Omental fat pad (tissue), 4 donors: ENCODE measurements around the gene NFIB. TPM values are rescaled to one million over a fixed set of nuclear protein-coding genes. Genes with fewer than 3 reads are reported as not detected.

Source experiments
- ATAC-seq: fragments of 150-250 bp; one replicate; pipeline ENCODE4 v1.9.1; 2016; ENCODE audit warnings: mild to moderate bottlenecking, moderate library complexity; ENCODE audit not compliant: low FRiP score
- DNase-seq: peaks from one replicate; pipeline ENCODE4 v3.0.0-alpha.2; 2019; ENCODE audit warnings: low spot score
- total RNA-seq, 4 donors: library from RNA; depleted of rRNA; stranded (reverse); fragments of >200 nt; gene quantifications; one replicate each; pipeline ENCODE4 v1.1.0, GENCODE V29; 2016
- TF ChIP-seq, protein P1 (sequence below), 3 donors: fragments of 450-650 bp; IDR thresholded peaks; one replicate each; pipeline ENCODE4 v1.5.1; 2016 to 2017; ENCODE audit warnings: antibody characterized with exemption in 3 of 3, mild to moderate bottlenecking in 3 of 3, moderate library complexity in 2 of 3

Gene NFIB
- total RNA-seq, result 100 to 1,000 TPM in 3 of 4 donors, 10 to 100 TPM in 1; 55.1 to 265 (median 106) TPM

DNA sequence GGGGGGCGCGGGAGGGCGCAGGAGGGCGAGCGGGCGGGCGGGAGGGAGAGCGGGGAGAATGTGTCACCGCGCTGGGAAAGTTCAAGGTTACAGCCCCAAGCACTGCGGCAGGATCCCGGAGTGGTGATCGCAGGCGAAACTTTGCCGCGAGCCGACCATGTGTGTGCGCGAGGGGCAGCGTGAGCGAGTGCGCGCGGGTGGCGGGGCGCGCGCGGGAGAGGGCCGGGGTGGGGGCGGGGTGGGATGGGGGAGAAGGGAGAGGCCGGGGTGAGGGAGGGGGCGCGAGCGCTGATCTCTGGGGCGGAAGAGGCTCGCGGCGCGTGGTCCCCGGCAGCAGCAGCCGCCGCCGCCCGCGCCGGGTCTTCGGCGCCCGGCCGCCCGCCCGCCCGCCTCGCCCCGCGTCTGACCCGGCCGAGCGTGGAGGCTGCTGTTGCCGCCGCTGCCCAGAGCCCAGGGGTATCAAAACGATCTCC, at the start of gene NFIB:
Gene NFIB (minus strand): TSS at position 191 of the 473 bp plus-strand sequence. CDS start 630 bp downstream, outside the sequence.
- ATAC-seq (peak; percentile 2), DNase-seq (no peak)
- TF ChIP-seq, protein P1, sequence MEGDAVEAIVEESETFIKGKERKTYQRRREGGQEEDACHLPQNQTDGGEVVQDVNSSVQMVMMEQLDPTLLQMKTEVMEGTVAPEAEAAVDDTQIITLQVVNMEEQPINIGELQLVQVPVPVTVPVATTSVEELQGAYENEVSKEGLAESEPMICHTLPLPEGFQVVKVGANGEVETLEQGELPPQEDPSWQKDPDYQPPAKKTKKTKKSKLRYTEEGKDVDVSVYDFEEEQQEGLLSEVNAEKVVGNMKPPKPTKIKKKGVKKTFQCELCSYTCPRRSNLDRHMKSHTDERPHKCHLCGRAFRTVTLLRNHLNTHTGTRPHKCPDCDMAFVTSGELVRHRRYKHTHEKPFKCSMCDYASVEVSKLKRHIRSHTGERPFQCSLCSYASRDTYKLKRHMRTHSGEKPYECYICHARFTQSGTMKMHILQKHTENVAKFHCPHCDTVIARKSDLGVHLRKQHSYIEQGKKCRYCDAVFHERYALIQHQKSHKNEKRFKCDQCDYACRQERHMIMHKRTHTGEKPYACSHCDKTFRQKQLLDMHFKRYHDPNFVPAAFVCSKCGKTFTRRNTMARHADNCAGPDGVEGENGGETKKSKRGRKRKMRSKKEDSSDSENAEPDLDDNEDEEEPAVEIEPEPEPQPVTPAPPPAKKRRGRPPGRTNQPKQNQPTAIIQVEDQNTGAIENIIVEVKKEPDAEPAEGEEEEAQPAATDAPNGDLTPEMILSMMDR (IDR thresholded peaks at IDR 0.05), result no peak

DNA sequence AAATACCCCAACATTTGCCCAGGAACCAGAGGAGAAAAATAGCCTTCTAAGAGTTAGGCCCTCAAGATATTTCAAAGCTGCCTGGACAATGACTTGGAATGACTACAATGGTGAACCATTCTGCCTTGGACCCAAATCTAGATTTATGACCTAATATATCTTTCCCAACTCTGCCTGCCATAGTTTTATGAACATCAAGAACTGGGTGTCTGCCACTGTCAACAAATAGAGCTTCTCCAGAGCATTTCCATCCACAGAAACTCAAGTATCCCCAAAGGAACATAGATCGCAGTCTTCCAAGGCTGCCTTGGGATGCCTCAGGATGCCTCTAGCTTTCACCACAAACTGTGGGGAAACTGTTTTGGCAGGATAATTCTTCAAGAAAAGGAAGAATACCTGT, 48.2 kb upstream of the NFIB start:
- TF ChIP-seq, protein P1 (IDR thresholded peaks at IDR 0.05), result no peak
- no peak for DNase-seq
- ATAC-seq, result no peak

DNA sequence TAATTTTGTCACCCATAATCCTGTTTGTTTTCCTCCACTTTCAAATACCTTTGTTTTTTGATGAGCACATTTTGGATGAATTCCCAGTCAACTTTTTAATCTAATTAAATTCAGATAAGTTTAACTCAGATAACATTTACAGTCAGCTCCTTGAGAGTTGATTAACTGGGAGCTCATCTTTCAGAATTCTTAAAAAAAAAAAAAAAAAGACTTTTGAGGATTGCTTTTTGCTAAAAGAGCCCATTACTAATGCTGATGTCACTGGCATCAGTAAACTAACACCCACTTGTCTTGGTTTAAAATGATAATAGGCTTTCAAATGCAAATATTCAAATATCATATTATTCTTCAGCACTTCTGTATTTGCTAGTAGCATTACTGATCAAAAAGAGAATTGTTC, 47.1 kb upstream of the NFIB start:
- no peak for ATAC-seq
- DNase-seq, result no peak
- TF ChIP-seq, protein P1 (IDR thresholded peaks at IDR 0.05), result no peak

DNA sequence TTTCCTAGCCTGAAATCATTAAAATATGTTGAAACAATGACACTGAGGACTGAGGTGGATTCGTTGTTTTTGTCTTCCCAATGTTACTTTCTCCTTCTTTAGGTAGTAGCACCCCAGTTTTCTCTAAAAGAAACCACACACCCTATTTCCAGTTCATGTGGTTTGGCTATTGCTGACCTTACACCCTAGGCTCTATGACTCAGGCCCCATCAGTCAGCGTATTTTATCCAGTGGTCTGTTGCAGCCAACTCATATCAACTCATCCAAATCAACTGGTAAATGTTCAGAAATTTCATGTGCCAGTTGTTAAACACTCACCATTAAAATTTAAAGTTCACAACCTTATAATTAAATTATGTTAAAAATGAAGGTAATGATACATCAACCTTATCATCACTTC, 44.6 kb upstream of the NFIB start:
- ATAC-seq (no peak), DNase-seq (no peak)
- TF ChIP-seq, protein P1 (IDR thresholded peaks at IDR 0.05), result no peak

DNA sequence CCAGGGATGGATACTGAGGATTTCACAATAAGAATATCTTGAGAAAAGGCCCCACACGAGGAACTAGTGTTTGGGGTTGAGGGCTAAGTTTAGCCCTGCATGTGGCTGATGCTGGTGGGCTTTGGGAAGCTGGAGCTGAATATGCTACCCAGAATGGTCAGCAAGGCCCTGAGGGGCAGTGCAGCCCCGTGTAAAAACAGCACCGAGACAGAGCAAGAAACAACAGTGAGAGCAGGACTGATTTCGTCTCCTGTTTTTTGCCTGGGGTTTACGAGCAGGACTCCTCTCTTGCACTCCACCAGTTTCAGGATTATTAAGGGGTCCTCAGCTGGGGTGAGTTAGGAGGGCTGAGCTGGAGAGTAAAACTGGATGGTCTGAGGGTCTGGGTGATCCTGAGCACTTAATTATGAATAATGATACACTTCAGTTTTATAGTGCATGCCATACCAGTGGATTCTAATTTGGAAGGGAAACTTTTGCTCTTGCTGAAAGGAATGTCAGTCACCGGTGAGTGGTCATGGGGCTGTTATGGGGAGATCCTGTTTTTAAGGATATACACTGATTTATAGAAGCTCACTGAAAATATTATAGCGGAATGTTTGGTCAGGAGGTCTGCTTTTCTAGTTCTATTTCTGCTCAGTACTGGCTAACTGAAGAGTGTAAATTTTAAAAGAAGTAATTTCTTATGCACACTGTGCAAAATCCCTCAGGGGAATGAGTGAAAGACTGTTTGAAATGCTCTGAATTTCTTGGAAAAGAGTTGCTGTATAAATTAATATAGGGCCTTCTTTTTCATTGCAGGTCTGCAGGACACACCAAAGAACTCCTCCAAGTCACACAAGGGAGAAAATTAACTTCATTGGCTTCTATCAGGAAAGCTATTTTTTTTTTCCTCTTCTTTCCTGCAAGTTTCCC, 42.7 kb upstream of the NFIB start:
- DNase-seq (no peak), ATAC-seq (no peak)
- TF ChIP-seq, protein P1 (IDR thresholded peaks at IDR 0.05), result no peak

DNA sequence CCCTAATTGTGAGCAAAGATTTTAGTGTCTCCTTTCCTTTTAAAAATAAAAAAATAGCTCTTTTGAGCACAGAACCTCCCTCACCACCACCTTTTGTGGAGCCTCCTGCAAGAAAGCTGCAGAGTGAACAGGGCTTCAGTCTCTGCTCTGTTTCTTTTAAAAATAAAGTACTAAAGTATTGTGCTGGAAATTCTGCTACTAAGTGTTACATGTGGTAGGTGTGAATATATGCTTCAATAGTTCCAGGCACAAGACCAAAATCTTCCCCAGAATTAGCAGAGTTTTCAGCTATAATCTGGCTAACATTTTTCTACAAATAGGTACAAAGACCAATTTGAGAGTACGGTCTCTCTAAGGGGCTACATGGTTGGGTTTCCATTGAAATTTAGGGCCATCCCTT, 40.3 kb upstream of the NFIB start:
- DNase-seq (no peak), ATAC-seq (no peak)
- TF ChIP-seq, protein P1 (IDR thresholded peaks at IDR 0.05), result no peak
